ENCODE results near the gene P4HA1. TPM values are rescaled to one million over a fixed set of nuclear protein-coding genes. Genes with fewer than 3 reads are reported as not detected.

Gene P4HA1
- total and polyA plus RNA-seq, 9 of the 15 experiments (the other 6 are each of a cell fraction or from before 2014, with no cell fraction given): 20.2 to 177 (median 28.6) TPM

DNA sequence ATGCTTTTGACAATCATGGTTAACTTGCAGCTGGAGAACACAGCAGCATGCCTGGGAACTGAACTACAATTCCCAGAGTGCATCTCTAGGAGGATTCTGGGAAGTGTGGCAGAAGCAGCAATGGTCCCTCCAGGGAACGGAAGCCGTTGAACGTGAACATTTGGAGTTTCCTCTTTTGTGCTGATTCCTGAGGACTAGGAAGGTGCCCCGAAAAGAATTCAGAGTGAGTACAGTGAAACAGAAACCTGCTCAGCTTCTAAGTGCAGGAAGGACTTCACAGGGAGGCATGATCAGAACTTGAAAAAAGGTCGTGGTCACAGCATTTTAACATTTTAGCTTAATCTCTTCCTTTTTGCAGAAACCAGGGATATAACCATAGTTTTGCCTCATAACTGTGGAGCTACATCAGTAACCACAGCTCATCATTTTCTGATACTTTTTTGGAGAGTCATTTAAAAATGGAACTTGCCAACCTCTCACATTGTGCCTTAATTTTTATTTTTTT is 13.7 kb upstream of the P4HA1 start, which contains the start of gene NUDT13 (continued):
- TF ChIP-seq PRDM10 (IDR thresholded peaks at IDR 0.05; ENCODE audit: partially characterized antibody): peak; percentile 48
- peak; percentile 47; the same call in 1 of the 2 replicates for TF ChIP-seq DDX20 (tag; IDR thresholded peaks at IDR 0.05; ENCODE audit: low read depth)
- TF ChIP-seq ZNF431 (CRISPR knock-in tag; IDR thresholded peaks at IDR 0.05): no peak
- TF ChIP-seq ESRRB (CRISPR knock-in tag; IDR thresholded peaks at IDR 0.05; ENCODE audit: borderline replicate concordance): no peak
- TF ChIP-seq EP400 (IDR thresholded peaks at IDR 0.05): no peak; the same call in 1 of the 2 replicates
- no peak for TF ChIP-seq ZNF696 (CRISPR knock-in tag; conservative IDR thresholded peaks at IDR 0.05)
- TF ChIP-seq NCOA4 (IDR thresholded peaks at IDR 0.05; ENCODE audit: partially characterized antibody): no peak
- no peak for TF ChIP-seq PCBP2 (IDR thresholded peaks at IDR 0.05; ENCODE audit: low read depth, low read length, poor library complexity, severe bottlenecking)
- no peak for TF ChIP-seq HDAC2 (IDR thresholded peaks at IDR 0.05)
- peak in 1 of 2 experiments; percentile 52 for TF ChIP-seq NCOA2 (IDR thresholded peaks at IDR 0.05; ENCODE audit: partially characterized antibody in 2 of 2)
- TF ChIP-seq TFAM (CRISPR knock-in tag; conservative IDR thresholded peaks at IDR 0.05): no peak
- no peak for TF ChIP-seq U2AF2 (optimal IDR thresholded peaks at IDR 0.05; ENCODE audit: low read depth, low read length)
- no peak for TF ChIP-seq NFE2L1 (tag; IDR thresholded peaks at IDR 0.05; ENCODE audit: borderline replicate concordance, low read depth)
- TF ChIP-seq, protein P1, sequence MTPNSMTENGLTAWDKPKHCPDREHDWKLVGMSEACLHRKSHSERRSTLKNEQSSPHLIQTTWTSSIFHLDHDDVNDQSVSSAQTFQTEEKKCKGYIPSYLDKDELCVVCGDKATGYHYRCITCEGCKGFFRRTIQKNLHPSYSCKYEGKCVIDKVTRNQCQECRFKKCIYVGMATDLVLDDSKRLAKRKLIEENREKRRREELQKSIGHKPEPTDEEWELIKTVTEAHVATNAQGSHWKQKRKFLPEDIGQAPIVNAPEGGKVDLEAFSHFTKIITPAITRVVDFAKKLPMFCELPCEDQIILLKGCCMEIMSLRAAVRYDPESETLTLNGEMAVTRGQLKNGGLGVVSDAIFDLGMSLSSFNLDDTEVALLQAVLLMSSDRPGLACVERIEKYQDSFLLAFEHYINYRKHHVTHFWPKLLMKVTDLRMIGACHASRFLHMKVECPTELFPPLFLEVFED (CRISPR knock-in tag; conservative IDR thresholded peaks at IDR 0.05): 0 out of 2 replicates have a peak, but pooled peaks have one; percentile 23
- TF ChIP-seq FOXJ2 (tag; IDR thresholded peaks at IDR 0.05): peak; percentile 87
- peak; percentile 93 for TF ChIP-seq CHD1 (IDR thresholded peaks at IDR 0.05; ENCODE audit: low read length)
- peak; percentile 6; the same call in 1 of the 2 replicates for TF ChIP-seq ZNF57 (CRISPR knock-in tag; IDR thresholded peaks at IDR 0.05)
- TF ChIP-seq TAL1 (IDR thresholded peaks at IDR 0.05): no peak
- TF ChIP-seq, protein P2, sequence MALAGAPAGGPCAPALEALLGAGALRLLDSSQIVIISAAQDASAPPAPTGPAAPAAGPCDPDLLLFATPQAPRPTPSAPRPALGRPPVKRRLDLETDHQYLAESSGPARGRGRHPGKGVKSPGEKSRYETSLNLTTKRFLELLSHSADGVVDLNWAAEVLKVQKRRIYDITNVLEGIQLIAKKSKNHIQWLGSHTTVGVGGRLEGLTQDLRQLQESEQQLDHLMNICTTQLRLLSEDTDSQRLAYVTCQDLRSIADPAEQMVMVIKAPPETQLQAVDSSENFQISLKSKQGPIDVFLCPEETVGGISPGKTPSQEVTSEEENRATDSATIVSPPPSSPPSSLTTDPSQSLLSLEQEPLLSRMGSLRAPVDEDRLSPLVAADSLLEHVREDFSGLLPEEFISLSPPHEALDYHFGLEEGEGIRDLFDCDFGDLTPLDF (CRISPR knock-in tag; IDR thresholded peaks at IDR 0.05): no peak
- TF ChIP-seq, protein P3, sequence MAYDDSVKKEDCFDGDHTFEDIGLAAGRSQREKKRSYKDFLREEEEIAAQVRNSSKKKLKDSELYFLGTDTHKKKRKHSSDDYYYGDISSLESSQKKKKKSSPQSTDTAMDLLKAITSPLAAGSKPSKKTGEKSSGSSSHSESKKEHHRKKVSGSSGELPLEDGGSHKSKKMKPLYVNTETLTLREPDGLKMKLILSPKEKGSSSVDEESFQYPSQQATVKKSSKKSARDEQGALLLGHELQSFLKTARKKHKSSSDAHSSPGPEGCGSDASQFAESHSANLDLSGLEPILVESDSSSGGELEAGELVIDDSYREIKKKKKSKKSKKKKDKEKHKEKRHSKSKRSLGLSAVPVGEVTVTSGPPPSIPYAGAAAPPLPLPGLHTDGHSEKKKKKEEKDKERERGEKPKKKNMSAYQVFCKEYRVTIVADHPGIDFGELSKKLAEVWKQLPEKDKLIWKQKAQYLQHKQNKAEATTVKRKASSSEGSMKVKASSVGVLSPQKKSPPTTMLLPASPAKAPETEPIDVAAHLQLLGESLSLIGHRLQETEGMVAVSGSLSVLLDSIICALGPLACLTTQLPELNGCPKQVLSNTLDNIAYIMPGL (CRISPR knock-in tag; IDR thresholded peaks at IDR 0.05): no peak
- 0 out of 2 replicates have a peak, but pooled peaks have one; percentile 45 for TF ChIP-seq ZNF239 (CRISPR knock-in tag; IDR thresholded peaks at IDR 0.05)
